H9 (cell line): ENCODE measurements around the gene TUT7. TPM values are rescaled to one million over a fixed set of nuclear protein-coding genes. Genes with fewer than 3 reads are reported as not detected.

Experiments
- DNase-seq: peaks from one replicate; pipeline ENCODE4 v3.0.0-alpha.2; 2017
- H2AFZ ChIP-seq: one replicate; pipeline ENCODE4 v1.6.1; 2013; ENCODE audit warnings: mild to moderate bottlenecking, low read length, control low read depth, moderate library complexity
- H2AK5ac ChIP-seq: 2 replicates; pipeline ENCODE4 v1.6.1; 2013; ENCODE audit warnings: low read length, control low read depth, mixed read lengths; ENCODE audit not compliant: insufficient read length
- H2BK120ac ChIP-seq: one replicate; pipeline ENCODE4 v1.6.1; 2013; ENCODE audit warnings: low read depth, mild to moderate bottlenecking, low read length, control low read depth, inconsistent platforms; ENCODE audit not compliant: poor library complexity, severe bottlenecking
- H2BK12ac ChIP-seq: 2 replicates; pipeline ENCODE4 v1.6.1; 2013; ENCODE audit warnings: low read length, control low read depth, mixed read lengths, low read depth; ENCODE audit not compliant: insufficient read length
- H2BK15ac ChIP-seq: 2 replicates; pipeline ENCODE4 v1.6.1; 2013; ENCODE audit warnings: low read depth, low read length, control low read depth
- H2BK20ac ChIP-seq: one replicate; pipeline ENCODE4 v1.6.1; 2013; ENCODE audit warnings: low read depth, mild to moderate bottlenecking, low read length, control low read depth, inconsistent platforms; ENCODE audit not compliant: poor library complexity, severe bottlenecking
- H2BK5ac ChIP-seq: 2 replicates; pipeline ENCODE4 v1.6.1; 2013; ENCODE audit warnings: low read length, control low read depth, mixed read lengths; ENCODE audit not compliant: insufficient read length
- H3K14ac ChIP-seq: 2 replicates; pipeline ENCODE4 v1.6.1; 2013; ENCODE audit warnings: low read length, control low read depth; ENCODE audit not compliant: insufficient read depth
- H3K18ac ChIP-seq: 2 replicates; pipeline ENCODE4 v1.6.1; 2013; ENCODE audit warnings: low read depth, mild to moderate bottlenecking, mixed read lengths, low read length, control low read depth; ENCODE audit not compliant: insufficient read length
- H3K23ac ChIP-seq: 2 replicates; pipeline ENCODE4 v1.6.1; 2013; ENCODE audit warnings: low read length, control low read depth, mixed read lengths, low read depth; ENCODE audit not compliant: insufficient read length
- H3K23me2 ChIP-seq: 2 replicates; pipeline ENCODE4 v1.6.1; 2013; ENCODE audit warnings: low read depth, mild to moderate bottlenecking, mixed read lengths, low read length, control low read depth; ENCODE audit not compliant: insufficient read length, poor library complexity, severe bottlenecking
- H3K27ac ChIP-seq: 2 replicates; pipeline ENCODE4 v1.5.1; 2013; ENCODE audit warnings: low read length, control low read depth, mixed read lengths, low read depth; ENCODE audit not compliant: insufficient read length
- H3K27me3 ChIP-seq: 2 replicates; pipeline ENCODE4 v1.6.1; 2013; ENCODE audit warnings: low read length, control low read depth, inconsistent platforms; ENCODE audit not compliant: insufficient read depth
- H3K4ac ChIP-seq: 2 replicates; pipeline ENCODE4 v1.6.1; 2013; ENCODE audit warnings: low read depth, mild to moderate bottlenecking, control low read depth, inconsistent platforms, low read length, moderate library complexity
- H3K4me1 ChIP-seq: 2 replicates; pipeline ENCODE4 v1.6.1; 2013; ENCODE audit warnings: low read length, control low read depth, inconsistent platforms; ENCODE audit not compliant: insufficient read depth
- H3K4me2 ChIP-seq: 2 replicates; pipeline ENCODE4 v1.6.1; 2013; ENCODE audit warnings: low read length, control low read depth, mixed read lengths; ENCODE audit not compliant: insufficient read length, insufficient read depth
- H3K56ac ChIP-seq: 2 replicates; pipeline ENCODE4 v1.6.1; 2013; ENCODE audit warnings: low read depth, mild to moderate bottlenecking, mixed read lengths, low read length, control low read depth; ENCODE audit not compliant: insufficient read length
- H3K79me1 ChIP-seq: 2 replicates; pipeline ENCODE4 v1.6.1; 2013; ENCODE audit warnings: low read depth, mild to moderate bottlenecking, moderate library complexity, low read length, control low read depth, inconsistent platforms; ENCODE audit not compliant: insufficient read depth, poor library complexity, severe bottlenecking
- H3K79me2 ChIP-seq: 2 replicates; pipeline ENCODE4 v1.6.1; 2013; ENCODE audit warnings: low read length, control low read depth, inconsistent platforms; ENCODE audit not compliant: insufficient read depth
- H3K9ac ChIP-seq: 2 replicates; pipeline ENCODE4 v1.6.1; 2013; ENCODE audit warnings: low read length, control low read depth, mixed read lengths; ENCODE audit not compliant: insufficient read length; ENCODE audit errors: extremely low read depth
- H3K9me3 ChIP-seq: one replicate; pipeline ENCODE4 v1.6.1; 2013; ENCODE audit warnings: low read depth, low read length, inconsistent platforms; ENCODE audit not compliant: control insufficient read depth
- H3T11ph ChIP-seq: one replicate; pipeline ENCODE4 v1.6.1; 2013; ENCODE audit warnings: mild to moderate bottlenecking, low read length, control low read depth, inconsistent platforms
- H4K20me1 ChIP-seq: one replicate; pipeline ENCODE4 v1.6.1; 2013; ENCODE audit not compliant: control insufficient read depth, insufficient read length, insufficient read depth
- H4K5ac ChIP-seq: 2 replicates; pipeline ENCODE4 v1.6.1; 2013; ENCODE audit warnings: low read depth, mild to moderate bottlenecking, mixed read lengths, low read length, control low read depth; ENCODE audit not compliant: insufficient read length
- H4K8ac ChIP-seq: replicated peaks from 2 replicates; pipeline ENCODE4 v1.6.1; 2013; ENCODE audit warnings: low read length, control low read depth, mixed read lengths, low read depth; ENCODE audit not compliant: insufficient read length
- H4K91ac ChIP-seq: 2 replicates; pipeline ENCODE4 v1.6.1; 2013; ENCODE audit warnings: low read depth, mild to moderate bottlenecking, moderate library complexity, mixed read lengths, low read length, control low read depth; ENCODE audit not compliant: insufficient read length
- H3K27ac Mint-ChIP-seq, 3 experiments: 2 replicates in 2 of 3; 3 replicates in 1 of 3; pipeline ENCODE4 v1.8.0; 2020 to 2021; ENCODE audit warnings: mixed read lengths in 3 of 3, mild to moderate bottlenecking in 1 of 3, moderate library complexity in 1 of 3
- H3K27me3 Mint-ChIP-seq: 2 replicates; pipeline ENCODE4 v1.8.0; 2021; ENCODE audit warnings: low read depth, mild to moderate bottlenecking, moderate library complexity, mixed read lengths
- H3K36me3 Mint-ChIP-seq, 3 experiments: 2 replicates in 2 of 3; 3 replicates in 1 of 3; pipeline ENCODE4 v1.8.0; 2020 to 2021; ENCODE audit warnings: low read depth in 3 of 3, mixed read lengths in 3 of 3; ENCODE audit not compliant: insufficient read depth in 1 of 3
- H3K4me1 Mint-ChIP-seq, 2 experiments: 2 replicates each; pipeline ENCODE4 v1.8.0; 2020; ENCODE audit warnings: mixed read lengths in 2 of 2
- H3K4me3 Mint-ChIP-seq, 2 experiments: 2 replicates in 1 of 2; 3 replicates in 1 of 2; pipeline ENCODE4 v1.8.0; 2020 to 2021; ENCODE audit warnings: mild to moderate bottlenecking in 2 of 2, mixed read lengths in 2 of 2, moderate library complexity in 1 of 2
- H3K9me3 Mint-ChIP-seq, 2 experiments: 2 replicates in 1 of 2; 3 replicates in 1 of 2; pipeline ENCODE4 v1.8.0; 2020; ENCODE audit warnings: mild to moderate bottlenecking in 2 of 2, mixed read lengths in 2 of 2, moderate library complexity in 1 of 2
- CTCF ChIP-seq: fragments of 200-600 bp; sonication (generic); conservative IDR thresholded peaks from 3 replicates; pipeline ENCODE4 v1.8.0; 2021; ENCODE audit warnings: antibody characterized with exemption, mild to moderate bottlenecking
- WGBS: extraction: QIAGEN DNeasy Blood & Tissue Kit; methylation state at CpG from one replicate; pipeline ENCODE4 v1.1.7; 2013; ENCODE audit warnings: missing lambda C conversion rate, low lambda C conversion rate, mixed read lengths; ENCODE audit not compliant: insufficient read length; ENCODE audit errors: extremely low coverage; 5-methylcytosine and 5-hydroxymethylcytosine counted together
- total RNA-seq: library from RNA; stranded (reverse); gene quantifications from 2 replicates; pipeline ENCODE4 v1.2.1, GENCODE V29; 2021

TUT7 gene
- total RNA-seq, 1 experiment from 2014 or later = 23.1 TPM

GRCh38 chr9:86402591-86402990 lies 48.4 kb upstream of the TUT7 start:
- no peak overlapping the region for H4K8ac ChIP-seq
- Mint-ChIP-seq H3K36me3 (no peaks in the 10 kb centered on the region), H3K27ac (no peak overlapping the region), H3K4me1 (peaks cover 16 to 20% of the 10 kb centered on the region in 2 experiments), H3K27me3 (peaks cover 79% of the 10 kb centered on the region), H3K9me3 (no peaks in the 10 kb centered on the region; a peak in 1 of 5 replicates), H3K4me3 (no peak overlapping the region)
- H3K4me2 ChIP-seq = no peak overlapping the region
- H2AFZ ChIP-seq = no peak overlapping the region
- no peak overlapping the region for H2BK15ac ChIP-seq
- H3K9ac ChIP-seq = no peak overlapping the region
- H2AK5ac ChIP-seq = no peak overlapping the region
- H3K23me2 ChIP-seq = no peaks in the 10 kb centered on the region
- H3K18ac ChIP-seq = no peak overlapping the region
- no peak for TF ChIP-seq CTCF
- H3T11ph ChIP-seq = no peak overlapping the region
- H3K14ac ChIP-seq = no peak overlapping the region
- H3K4ac ChIP-seq = no peak overlapping the region
- no peak overlapping the region for H2BK20ac ChIP-seq
- peaks cover 6% of the 10 kb centered on the region; the same call in 1 of the 2 replicates for H3K27me3 ChIP-seq
- H2BK5ac ChIP-seq = no peak overlapping the region
- no peak overlapping the region for H3K56ac ChIP-seq
- H3K79me1 ChIP-seq = no peaks in the 10 kb centered on the region
- H3K79me2 ChIP-seq = no peaks in the 10 kb centered on the region
- H3K23ac ChIP-seq = no peak overlapping the region
- H2BK12ac ChIP-seq = no peak overlapping the region
- H3K27ac ChIP-seq = no peak overlapping the region
- no peak overlapping the region for H4K91ac ChIP-seq
- H4K20me1 ChIP-seq = no peaks in the 10 kb centered on the region
- H2BK120ac ChIP-seq = no peak overlapping the region
- DNase-seq = no peak
- no peaks in the 10 kb centered on the region for H3K9me3 ChIP-seq
- WGBS = no CpG with 5 or more reads among the region's 3 CpGs
- H4K5ac ChIP-seq = no peak overlapping the region
- H3K4me1 ChIP-seq = no peaks in the 10 kb centered on the region; the same call in 1 of the 2 replicates
